AG20443 (cell line): Measurements from ENCODE around the gene DLGAP4.

Source experiments
- DNase-seq: peaks from one replicate; pipeline ENCODE4 v3.0.0; 2012; ENCODE audit warnings: low spot score, mixed read lengths

The DLGAP4 gene

GRCh38 chr20:36565520-36565919 lies 259.4 kb downstream of the DLGAP4 start:
- no peak for DNase-seq

DNA sequence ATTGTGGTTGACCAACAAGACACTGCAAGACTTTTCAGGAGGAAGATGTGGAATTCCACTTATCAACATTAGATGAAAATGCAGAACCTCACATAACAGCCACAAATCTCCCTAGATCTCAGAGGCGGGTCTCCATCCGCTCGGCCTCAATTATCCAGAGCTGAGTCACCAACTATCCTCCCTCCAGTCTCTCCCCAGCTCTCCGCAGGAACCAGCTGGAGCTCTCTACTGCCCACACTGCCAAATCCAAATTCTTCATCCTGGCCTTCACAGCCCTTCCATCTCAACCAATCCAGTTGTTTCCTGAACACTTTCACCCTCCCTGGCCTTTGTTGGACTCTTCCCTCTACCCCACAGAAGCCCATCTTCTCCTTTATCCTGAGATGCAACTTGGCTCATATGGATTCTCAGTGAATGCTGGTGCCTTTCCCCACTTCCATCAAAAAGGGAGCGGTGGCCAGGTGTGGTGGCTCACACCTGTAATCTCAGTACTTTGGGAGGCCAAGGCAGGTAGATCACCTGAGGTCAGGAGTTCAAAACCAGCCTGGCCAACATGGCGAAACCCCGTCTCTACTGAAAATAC lies 263.8 kb downstream of the DLGAP4 start:
- peak; percentile 90 for DNase-seq

GRCh38 chr20:36571564-36572504 lies 265.7 kb downstream of the DLGAP4 start:
- DNase-seq: no peak

DNA sequence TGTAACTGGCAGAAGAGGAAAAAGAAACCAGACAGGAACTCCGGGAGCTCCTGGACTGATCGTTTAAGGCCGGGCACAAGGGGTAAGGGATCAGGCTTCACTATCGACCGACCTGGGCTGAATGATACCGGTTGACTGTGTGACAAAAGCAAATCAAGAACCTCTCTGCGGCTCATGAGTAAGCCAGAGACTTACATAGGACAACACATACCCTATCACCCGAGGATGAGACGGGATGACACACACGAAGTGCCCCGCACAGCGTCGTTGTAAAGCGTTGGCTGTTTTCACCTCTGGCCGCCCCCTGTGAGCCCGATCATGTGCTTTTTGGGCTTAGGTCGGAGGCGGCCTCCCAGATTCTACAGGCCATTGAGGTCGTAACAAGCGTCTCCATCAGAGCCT lies 266.6 kb downstream of the DLGAP4 start:
- DNase-seq: no peak

GRCh38 chr20:36573103-36573797 lies 267.1 kb downstream of the DLGAP4 start, which contains the start of gene TGIF2:
Gene TGIF2, plus strand, starts transcription at chr20:36573597. Its CDS starts 5,178 bp downstream, at chr20:36578775.
- DNase-seq: peak; percentile 94

- peak; percentile 37 for DNase-seq
Measured at GRCh38 chr20:36573798-36574365, 267.7 kb downstream of the DLGAP4 start.

- peak; percentile 61 for DNase-seq
Measured at GRCh38 chr20:36574366-36575135, 268.4 kb downstream of the DLGAP4 start.

DNA sequence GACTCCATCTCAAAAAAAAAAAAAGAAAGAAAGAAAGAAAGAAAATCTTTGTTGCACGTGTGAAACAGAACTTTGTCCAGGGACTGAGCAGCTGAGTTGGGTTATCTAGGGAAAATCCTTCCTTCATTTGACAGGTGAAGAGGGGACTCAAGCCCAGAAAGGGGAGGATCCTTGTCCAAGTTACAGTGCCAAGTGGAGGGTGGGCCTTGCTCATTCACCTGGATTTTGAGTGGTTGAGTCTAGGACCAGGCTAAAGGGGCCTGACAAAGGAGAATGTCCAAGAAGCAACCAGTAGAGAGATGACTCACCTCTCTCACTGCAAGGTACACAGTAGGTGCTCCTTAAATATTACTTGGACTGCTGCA lies 269.9 kb downstream of the DLGAP4 start:
- DNase-seq: no peak
